PC-9 (cell line): ENCODE results near the gene FILIP1L. TPM values are rescaled to one million over a fixed set of nuclear protein-coding genes. Genes with fewer than 3 reads are reported as not detected.

Experiments
- BruUV-seq: library from RNA; stranded (reverse); fragments of 400-500 nt; replicated peaks from 2 replicates; lab custom pipeline; 2021; lab: Mats Ljungman, UMichigan
- CTCF ChIA-PET: fragments of 300-600 bp; sonication (Branson Sonifier 250); formaldehyde crosslinking; loops from one replicate; lab custom pipeline; 2022; ENCODE audit warnings: antibody characterized with exemption; lab: Charles Lee
- POLR2A ChIA-PET: fragments of 300-600 bp; sonication (Branson Sonifier 250); formaldehyde crosslinking; loops from one replicate; lab custom pipeline; 2022; ENCODE audit warnings: antibody characterized with exemption; ENCODE audit not compliant: unreplicated experiment; lab: Charles Lee
- DNase-seq, 2 experiments: peaks; one replicate each; pipeline versions ENCODE4 v3.0.0 to v3.0.0-alpha.2; 2015 to 2022; ENCODE audit warnings: mixed read lengths in 1 of 2
- H2AFZ ChIP-seq: fragments of 200-600 bp; sonication (generic); 2 replicates; pipeline ENCODE4 v1.8.1; 2017; ENCODE audit warnings: antibody characterized with exemption
- H3F3A ChIP-seq: fragments of 200-600 bp; sonication (generic); 2 replicates; pipeline ENCODE4 v1.8.1; 2017; ENCODE audit warnings: antibody characterized with exemption, mild to moderate bottlenecking, low read depth; ENCODE audit not compliant: insufficient read depth
- H3K27ac ChIP-seq: fragments of 200-600 bp; sonication (generic); 2 replicates; pipeline ENCODE4 v1.6.1; 2016; ENCODE audit warnings: mixed run types
- H3K27me3 ChIP-seq: fragments of 200-600 bp; sonication (generic); 2 replicates; pipeline ENCODE4 v1.6.1; 2016; ENCODE audit warnings: low read depth, mixed run types; ENCODE audit not compliant: insufficient read depth
- H3K36me3 ChIP-seq: fragments of 200-600 bp; sonication (generic); 2 replicates; pipeline ENCODE4 v1.6.1; 2016; ENCODE audit warnings: low read depth, mixed run types
- H3K4me1 ChIP-seq: fragments of 200-600 bp; sonication (generic); replicated peaks from 2 replicates; pipeline ENCODE4 v1.6.1; 2016; ENCODE audit warnings: mixed run types; ENCODE audit not compliant: insufficient read depth
- H3K4me2 ChIP-seq: fragments of 200-600 bp; sonication (generic); 2 replicates; pipeline ENCODE4 v1.6.1; 2017; ENCODE audit warnings: mixed run types
- H3K4me3 ChIP-seq: fragments of 200-600 bp; sonication (generic); 2 replicates; pipeline ENCODE4 v1.6.1; 2016; ENCODE audit warnings: mixed run types
- H3K79me2 ChIP-seq: fragments of 200-600 bp; sonication (generic); 2 replicates; pipeline ENCODE4 v1.6.1; 2017; ENCODE audit warnings: low read depth, mixed run types
- H3K9me2 ChIP-seq: fragments of 200-600 bp; sonication (generic); 2 replicates; pipeline ENCODE4 v1.8.1; 2017; ENCODE audit warnings: mild to moderate bottlenecking; ENCODE audit not compliant: insufficient read depth
- H3K9me3 ChIP-seq: fragments of 200-600 bp; sonication (generic); 2 replicates; pipeline ENCODE4 v1.8.1; 2016; ENCODE audit warnings: low read depth; ENCODE audit not compliant: insufficient read depth
- H4K20me1 ChIP-seq: fragments of 200-600 bp; sonication (generic); 2 replicates; pipeline ENCODE4 v1.8.1; 2017; ENCODE audit not compliant: insufficient read depth
- EZH2 ChIP-seq: fragments of 200-600 bp; sonication (generic); IDR thresholded peaks from 2 replicates; pipeline ENCODE4 v1.8.0; 2017; ENCODE audit warnings: antibody characterized with exemption, low read depth
- intact Hi-C: fragments of 100-400 bp; cut with micrococcal nuclease; formaldehyde crosslinking; loops from one replicate; pipeline ENCODE4 v1.10.0; 2022; ENCODE audit not compliant: unreplicated experiment
- total RNA-seq: library from RNA; stranded (reverse); gene quantifications from 2 replicates; pipeline ENCODE4 v1.2.3, GENCODE V29; 2021
- TF ChIP-seq, protein P1 (sequence below): fragments of 200-600 bp; sonication (generic); conservative IDR thresholded peaks from 2 replicates; pipeline ENCODE4 v1.6.1; 2017; ENCODE audit warnings: mixed run types, antibody characterized with exemption, mild to moderate bottlenecking, moderate library complexity

The FILIP1L gene
- total RNA-seq, 1 experiment from 2014 or later = 16.8 TPM

DNA sequence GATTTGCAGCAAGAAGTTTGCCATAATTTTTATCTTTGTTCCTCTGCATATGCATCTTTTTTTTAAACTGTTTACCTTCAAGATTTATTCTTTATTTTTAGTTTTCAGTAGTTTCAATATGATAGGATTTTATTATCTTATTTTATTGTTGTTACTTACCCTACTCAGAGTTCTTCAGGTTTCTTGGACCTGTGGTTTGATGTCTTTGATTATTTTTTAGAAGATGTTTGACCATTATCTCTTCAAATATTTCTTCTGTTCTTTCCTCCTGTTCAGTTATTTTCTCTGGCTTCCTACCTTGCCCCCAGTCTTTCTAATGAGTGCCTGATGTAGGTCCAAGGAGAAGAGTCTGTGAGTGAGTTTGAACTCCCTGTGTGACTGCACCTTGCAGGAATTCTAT lies 137.7 kb downstream of the FILIP1L start:
- BruUV-seq = no TSS peak

DNA sequence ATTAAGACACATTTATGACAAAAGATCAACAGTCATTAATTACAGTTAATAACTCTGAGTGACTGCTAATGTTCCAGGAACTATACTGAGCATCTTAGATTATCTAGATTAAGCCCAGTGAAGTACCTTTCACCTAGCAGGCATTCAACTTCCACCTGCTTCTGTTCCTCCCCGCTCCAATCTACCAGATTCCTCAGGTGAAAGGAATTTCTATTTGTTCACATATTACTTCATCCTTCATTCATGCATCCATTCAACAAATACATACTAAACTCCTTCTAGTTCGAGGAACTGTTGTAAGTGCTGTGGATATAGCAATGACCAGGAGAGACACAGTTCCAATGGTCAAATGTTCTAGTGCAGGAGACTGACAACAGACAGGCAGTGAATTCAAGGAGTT lies 139.3 kb downstream of the FILIP1L start:
- TF ChIP-seq, protein P1, sequence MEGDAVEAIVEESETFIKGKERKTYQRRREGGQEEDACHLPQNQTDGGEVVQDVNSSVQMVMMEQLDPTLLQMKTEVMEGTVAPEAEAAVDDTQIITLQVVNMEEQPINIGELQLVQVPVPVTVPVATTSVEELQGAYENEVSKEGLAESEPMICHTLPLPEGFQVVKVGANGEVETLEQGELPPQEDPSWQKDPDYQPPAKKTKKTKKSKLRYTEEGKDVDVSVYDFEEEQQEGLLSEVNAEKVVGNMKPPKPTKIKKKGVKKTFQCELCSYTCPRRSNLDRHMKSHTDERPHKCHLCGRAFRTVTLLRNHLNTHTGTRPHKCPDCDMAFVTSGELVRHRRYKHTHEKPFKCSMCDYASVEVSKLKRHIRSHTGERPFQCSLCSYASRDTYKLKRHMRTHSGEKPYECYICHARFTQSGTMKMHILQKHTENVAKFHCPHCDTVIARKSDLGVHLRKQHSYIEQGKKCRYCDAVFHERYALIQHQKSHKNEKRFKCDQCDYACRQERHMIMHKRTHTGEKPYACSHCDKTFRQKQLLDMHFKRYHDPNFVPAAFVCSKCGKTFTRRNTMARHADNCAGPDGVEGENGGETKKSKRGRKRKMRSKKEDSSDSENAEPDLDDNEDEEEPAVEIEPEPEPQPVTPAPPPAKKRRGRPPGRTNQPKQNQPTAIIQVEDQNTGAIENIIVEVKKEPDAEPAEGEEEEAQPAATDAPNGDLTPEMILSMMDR = no peak
- no peak for TF ChIP-seq EZH2
- H3K36me3 ChIP-seq = no peaks in the 10 kb centered on the region
- H3K4me1 ChIP-seq = peaks cover 10% of the 10 kb centered on the region
- peak in 1 of 2 experiments; percentile 83 for DNase-seq
- no peaks in the 10 kb centered on the region for H3K9me3 ChIP-seq
- ChIA-PET CTCF (no interaction called here), POLR2A (no interaction called here)
- H3K27ac ChIP-seq = no peak overlapping the region
- no peaks in the 10 kb centered on the region for H4K20me1 ChIP-seq
- H3K79me2 ChIP-seq = no peaks in the 10 kb centered on the region
- intact Hi-C loops = no loop called here
- H3K4me2 ChIP-seq = peak overlapping the region; percentile 14; the same call in 1 of the 2 replicates
- no peaks in the 10 kb centered on the region for H3K27me3 ChIP-seq
- no TSS peak for BruUV-seq
- H3F3A ChIP-seq = peaks cover 9% of the 10 kb centered on the region; the same call in 1 of the 2 replicates
- H2AFZ ChIP-seq = no peak overlapping the region
- H3K9me2 ChIP-seq = no peaks in the 10 kb centered on the region
- no peak overlapping the region for H3K4me3 ChIP-seq

More for the DNA sequence above, 137.7 kb downstream of the FILIP1L start:
- CTCF ChIA-PET = no interaction called here
- Histone ChIP-seq H3K4me1 (peaks cover 10% of the 10 kb centered on the region), H3K9me2 (no peaks in the 10 kb centered on the region), H3K4me2 (no peak overlapping the region), H3K4me3 (no peak overlapping the region), H3K9me3 (no peaks in the 10 kb centered on the region), H3K79me2 (no peaks in the 10 kb centered on the region), H3F3A (peaks cover 7% of the 10 kb centered on the region; the same call in 1 of the 2 replicates), H3K27ac (no peak overlapping the region), H3K27me3 (no peaks in the 10 kb centered on the region), H3K36me3 (no peaks in the 10 kb centered on the region), H4K20me1 (no peaks in the 10 kb centered on the region), H2AFZ (no peak overlapping the region)
- POLR2A ChIA-PET = no interaction called here
- DNase-seq = no peak
- TF ChIP-seq, protein P1 = no peak
- no peak for TF ChIP-seq EZH2
- intact Hi-C loops = no loop called here

DNA sequence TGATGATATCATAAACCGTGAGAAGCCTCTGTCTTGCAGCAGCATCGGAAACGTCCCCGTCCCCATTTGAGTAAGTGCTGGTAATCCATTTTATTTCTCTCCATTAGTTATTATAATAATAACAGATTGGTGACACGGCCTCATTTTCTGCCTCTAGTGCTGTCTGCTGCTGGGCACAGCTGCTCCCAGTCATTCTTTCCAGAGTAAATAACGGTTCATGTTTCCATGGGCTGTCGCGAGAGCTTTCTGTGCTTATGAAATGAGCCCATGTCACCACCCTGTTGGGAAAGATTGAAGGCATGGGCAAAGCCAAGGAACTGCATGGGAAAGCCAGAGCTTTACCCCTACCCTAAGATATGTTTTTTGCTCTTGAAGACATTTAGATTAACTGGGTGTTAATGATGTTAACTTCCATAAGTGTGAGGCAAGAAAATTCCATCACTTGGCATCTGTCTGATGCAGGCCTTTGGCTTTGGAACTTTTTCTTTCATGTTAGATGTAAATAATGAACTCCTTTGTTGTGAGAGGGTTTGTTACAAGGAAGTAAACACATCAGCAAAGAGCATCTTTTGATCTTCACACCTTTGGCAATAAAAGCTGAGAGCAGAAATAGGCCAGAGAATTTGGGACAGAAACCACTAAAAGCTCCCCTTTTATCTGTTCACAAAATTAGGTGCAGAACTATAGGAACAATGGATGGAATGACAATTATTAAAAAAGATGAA lies 141.8 kb downstream of the FILIP1L start:
- intact Hi-C loops = no loop called here
- POLR2A ChIA-PET = interaction anchor here (0.9 kb wide), 1 partner anchor 122 kb away, joined by 5 read pairs; no protein-coding TSS in a partner anchor
- Histone ChIP-seq H3K36me3 (no peaks in the 10 kb centered on the region), H2AFZ (no peak overlapping the region), H3K9me2 (no peaks in the 10 kb centered on the region), H3K4me3 (no peak overlapping the region), H3K4me1 (peaks cover 10% of the 10 kb centered on the region), H3K27me3 (no peaks in the 10 kb centered on the region), H3K4me2 (no peak overlapping the region), H3K79me2 (no peaks in the 10 kb centered on the region), H4K20me1 (no peaks in the 10 kb centered on the region), H3K27ac (no peak overlapping the region), H3F3A (peaks cover 9% of the 10 kb centered on the region; the same call in 1 of the 2 replicates), H3K9me3 (no peaks in the 10 kb centered on the region)
- CTCF ChIA-PET = interaction anchor here (0.6 kb wide), 1 partner anchor 151 kb away, joined by 4 read pairs; no protein-coding TSS in a partner anchor
- TF ChIP-seq, protein P1 = no peak
- no peak for TF ChIP-seq EZH2
- BruUV-seq = no TSS peak
- DNase-seq = no peak
